NB4 (cell line): ENCODE results near the gene FRMD1.

Experiments used
- DNase-seq: peaks from one replicate; pipeline ENCODE4 v3.0.0; 2010; ENCODE audit warnings: low read depth
- H3K4me3 ChIP-seq: one replicate; pipeline ENCODE4 v1.5.1; 2011; ENCODE audit warnings: mild to moderate bottlenecking, low read depth, low read length, moderate library complexity
- MAX ChIP-seq: IDR thresholded peaks from 2 replicates; pipeline ENCODE4 v1.6.1; 2011; ENCODE audit warnings: low read depth, low read length
- MYC ChIP-seq: IDR thresholded peaks from 2 replicates; pipeline ENCODE4 v1.6.1; 2011; ENCODE audit warnings: low read depth, low read length
- POLR2A ChIP-seq: IDR thresholded peaks from 2 replicates; pipeline ENCODE4 v1.6.1; 2011; ENCODE audit warnings: mild to moderate bottlenecking; ENCODE audit not compliant: insufficient read length; ENCODE audit errors: extremely low read depth
- TF ChIP-seq, protein P1 (sequence below): IDR thresholded peaks from one replicate; pipeline ENCODE4 v1.5.1; 2012; ENCODE audit warnings: low read depth, low read length

Gene FRMD1

DNA sequence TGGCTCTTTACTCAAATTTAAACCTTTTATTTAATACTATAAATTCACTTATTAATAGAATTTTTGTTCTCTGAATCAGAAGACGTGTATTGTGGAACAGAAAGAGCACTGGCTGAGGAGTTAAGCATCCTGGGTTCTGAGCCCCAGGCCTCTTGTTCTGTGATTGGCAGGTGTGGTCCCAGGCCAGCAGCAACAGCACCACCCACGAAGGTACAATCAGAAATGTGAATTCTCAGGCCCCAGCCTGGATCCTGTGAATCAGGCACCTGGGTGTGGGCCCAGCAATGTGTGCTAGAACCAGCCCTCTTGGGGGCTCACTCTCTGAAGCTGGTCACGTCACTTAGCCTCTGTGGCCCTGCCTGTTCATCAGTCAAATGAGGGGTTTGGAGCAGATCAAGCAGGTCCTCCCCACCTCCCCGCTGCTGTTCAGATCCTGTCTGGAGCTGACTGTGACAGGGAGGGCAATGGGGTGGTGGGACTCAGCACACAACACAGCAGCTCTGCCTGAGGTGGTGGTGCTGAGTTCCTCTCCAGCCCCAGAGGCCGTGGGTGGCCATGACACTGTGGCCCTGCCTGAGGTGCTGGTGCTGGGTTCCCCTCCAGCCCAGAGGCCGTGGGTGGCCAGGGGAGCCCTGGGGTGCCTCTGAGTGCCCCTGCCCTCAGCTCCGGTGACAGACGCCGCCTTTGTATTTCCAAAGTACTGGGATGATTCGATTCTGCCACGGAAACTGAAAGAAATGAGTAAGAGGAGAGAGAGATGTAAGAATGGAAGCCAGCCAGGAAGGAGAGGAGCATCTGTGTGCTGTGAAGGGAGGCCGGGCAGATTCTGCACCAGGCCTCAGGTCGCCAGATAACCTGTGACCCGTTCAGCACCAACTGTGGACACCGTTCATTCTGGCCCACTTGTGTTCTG is 41.6 kb upstream of the FRMD1 start:
- H3K4me3 ChIP-seq = no peak overlapping the region
- no peak for TF ChIP-seq MAX
- no peak for TF ChIP-seq MYC
- TF ChIP-seq, protein P1, sequence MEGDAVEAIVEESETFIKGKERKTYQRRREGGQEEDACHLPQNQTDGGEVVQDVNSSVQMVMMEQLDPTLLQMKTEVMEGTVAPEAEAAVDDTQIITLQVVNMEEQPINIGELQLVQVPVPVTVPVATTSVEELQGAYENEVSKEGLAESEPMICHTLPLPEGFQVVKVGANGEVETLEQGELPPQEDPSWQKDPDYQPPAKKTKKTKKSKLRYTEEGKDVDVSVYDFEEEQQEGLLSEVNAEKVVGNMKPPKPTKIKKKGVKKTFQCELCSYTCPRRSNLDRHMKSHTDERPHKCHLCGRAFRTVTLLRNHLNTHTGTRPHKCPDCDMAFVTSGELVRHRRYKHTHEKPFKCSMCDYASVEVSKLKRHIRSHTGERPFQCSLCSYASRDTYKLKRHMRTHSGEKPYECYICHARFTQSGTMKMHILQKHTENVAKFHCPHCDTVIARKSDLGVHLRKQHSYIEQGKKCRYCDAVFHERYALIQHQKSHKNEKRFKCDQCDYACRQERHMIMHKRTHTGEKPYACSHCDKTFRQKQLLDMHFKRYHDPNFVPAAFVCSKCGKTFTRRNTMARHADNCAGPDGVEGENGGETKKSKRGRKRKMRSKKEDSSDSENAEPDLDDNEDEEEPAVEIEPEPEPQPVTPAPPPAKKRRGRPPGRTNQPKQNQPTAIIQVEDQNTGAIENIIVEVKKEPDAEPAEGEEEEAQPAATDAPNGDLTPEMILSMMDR = no peak
- TF ChIP-seq POLR2A = no peak
- no peak for DNase-seq

GRCh38 chr6:168119539-168119938 is 40.5 kb upstream of the FRMD1 start:
- H3K4me3 ChIP-seq = no peak overlapping the region
- no peak for DNase-seq
- TF ChIP-seq, protein P1 = no peak
- TF ChIP-seq POLR2A = no peak
- TF ChIP-seq MYC = no peak

DNA sequence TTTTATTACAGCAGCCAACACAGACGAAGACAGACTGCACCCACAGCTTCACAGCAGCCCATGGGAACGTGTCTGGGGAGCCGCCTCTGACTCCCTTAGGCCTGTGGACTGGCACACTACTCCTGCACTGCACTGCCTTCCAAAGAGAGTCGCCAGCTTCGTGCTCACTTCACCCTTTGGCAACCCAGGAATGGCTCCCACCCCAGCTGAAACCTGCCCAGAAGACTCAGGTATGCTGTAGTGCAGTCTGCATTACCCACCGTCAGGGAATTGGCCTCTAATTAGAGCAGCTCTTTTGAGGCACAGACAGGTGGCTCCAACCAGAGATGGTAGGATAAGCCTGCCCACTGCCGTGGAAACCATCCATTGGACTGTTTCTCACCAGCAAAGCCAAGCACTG is 39.9 kb upstream of the FRMD1 start:
- no peak for DNase-seq
- no peak overlapping the region for H3K4me3 ChIP-seq
- TF ChIP-seq POLR2A (no peak), MYC (no peak), MAX (no peak)
- TF ChIP-seq, protein P1 = no peak

DNA sequence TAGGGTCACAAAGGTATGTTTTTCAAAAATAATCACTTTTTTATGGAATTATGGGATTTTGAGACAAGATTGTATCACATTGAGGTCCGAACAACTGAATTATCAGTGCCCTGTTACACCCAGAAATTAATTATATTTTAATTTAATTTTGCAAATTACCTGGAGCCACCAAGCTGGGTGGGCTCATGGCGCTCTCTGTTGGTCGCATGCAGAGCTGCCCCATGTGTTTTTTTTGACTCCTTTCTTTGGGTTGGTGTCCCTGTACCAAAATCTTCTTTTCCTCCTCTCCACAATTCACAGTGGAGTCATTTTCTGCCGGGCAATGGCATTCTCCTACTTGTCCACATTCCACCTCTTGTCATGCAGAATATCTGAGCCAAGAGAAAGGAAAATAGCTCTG is 38.9 kb upstream of the FRMD1 start:
- H3K4me3 ChIP-seq = no peak overlapping the region
- TF ChIP-seq, protein P1 = no peak
- TF ChIP-seq MAX (no peak), MYC (no peak), POLR2A (no peak)
- no peak for DNase-seq

DNA sequence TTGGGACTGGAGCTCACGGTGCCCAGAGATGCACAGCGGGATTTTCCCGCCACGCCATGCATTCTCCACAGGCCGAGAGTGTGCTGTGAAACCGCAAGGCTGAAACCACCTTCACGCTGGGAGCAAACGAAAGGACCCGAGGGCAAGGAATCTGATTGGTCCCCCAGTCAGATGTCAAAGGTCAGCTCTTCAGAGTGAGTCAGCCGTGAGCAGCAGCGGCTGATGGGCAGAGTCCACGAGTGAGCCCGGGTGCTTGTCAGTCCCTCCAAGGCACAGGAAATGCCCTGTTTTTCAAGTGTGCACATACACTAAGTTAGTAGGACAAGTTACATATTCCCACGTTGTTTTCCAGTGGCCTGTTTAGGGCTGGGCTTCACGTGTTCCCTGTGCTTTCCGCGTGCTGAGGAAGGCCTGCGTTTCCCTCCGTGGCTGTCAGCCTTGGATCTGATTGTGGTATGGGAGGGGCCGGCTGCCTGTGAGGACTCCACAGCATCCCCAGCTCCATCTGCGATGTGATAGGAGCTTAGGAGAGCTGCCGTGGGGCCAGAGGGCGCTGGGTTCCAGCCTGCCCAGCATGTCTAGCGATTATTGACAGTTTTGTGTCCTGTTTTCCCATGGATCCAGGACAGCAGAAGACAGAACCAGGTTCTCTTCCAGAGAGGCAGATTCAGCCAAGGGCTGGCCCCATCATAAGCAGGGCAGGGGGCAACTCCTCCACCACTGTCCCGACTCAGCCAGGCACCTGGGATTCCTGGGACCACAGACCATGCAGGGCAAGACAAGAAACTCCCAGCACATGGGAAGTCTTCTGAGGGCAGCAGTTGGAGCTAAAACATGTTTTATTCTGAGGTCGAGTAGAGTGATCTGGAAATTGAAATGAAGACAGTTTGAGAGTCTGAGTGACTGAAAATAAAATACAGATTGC is 38.2 kb upstream of the FRMD1 start:
- TF ChIP-seq, protein P1 = no peak
- no peak for TF ChIP-seq MAX
- TF ChIP-seq POLR2A = no peak
- TF ChIP-seq MYC = no peak
- DNase-seq = no peak

More for the DNA sequence above, 38.2 kb upstream of the FRMD1 start:
- H3K4me3 ChIP-seq = no peak overlapping the region
